ENCODE results near the gene SIPA1L3.
"Not testable (repeated sequence)": the region's sequence is repeated elsewhere in the genome, so short reads cannot be mapped to it uniquely, and the experiment has no call there.

SIPA1L3 gene

DNA sequence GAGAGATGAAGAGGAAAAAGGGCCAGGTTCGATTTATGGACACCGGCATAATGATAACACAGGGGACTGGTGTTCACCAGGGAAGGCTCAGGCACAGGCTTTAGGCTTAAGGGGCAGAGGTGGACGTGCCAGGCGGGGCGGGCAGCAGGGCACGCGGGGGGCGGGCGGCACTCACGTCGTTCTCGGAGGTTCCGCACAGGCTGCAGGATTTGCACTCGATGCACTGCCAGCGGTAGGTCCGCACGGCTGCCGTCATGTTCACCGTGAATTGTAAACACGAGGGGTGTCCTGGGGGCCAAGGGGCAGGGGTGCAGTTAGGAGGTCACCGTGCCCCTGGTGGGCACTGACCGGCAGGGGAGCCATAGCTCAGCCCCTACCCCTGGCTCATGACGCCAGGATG lies 306.5 kb downstream of the SIPA1L3 start:
- DNase-seq (ENCODE audit: low spot score) = no peak

DNA sequence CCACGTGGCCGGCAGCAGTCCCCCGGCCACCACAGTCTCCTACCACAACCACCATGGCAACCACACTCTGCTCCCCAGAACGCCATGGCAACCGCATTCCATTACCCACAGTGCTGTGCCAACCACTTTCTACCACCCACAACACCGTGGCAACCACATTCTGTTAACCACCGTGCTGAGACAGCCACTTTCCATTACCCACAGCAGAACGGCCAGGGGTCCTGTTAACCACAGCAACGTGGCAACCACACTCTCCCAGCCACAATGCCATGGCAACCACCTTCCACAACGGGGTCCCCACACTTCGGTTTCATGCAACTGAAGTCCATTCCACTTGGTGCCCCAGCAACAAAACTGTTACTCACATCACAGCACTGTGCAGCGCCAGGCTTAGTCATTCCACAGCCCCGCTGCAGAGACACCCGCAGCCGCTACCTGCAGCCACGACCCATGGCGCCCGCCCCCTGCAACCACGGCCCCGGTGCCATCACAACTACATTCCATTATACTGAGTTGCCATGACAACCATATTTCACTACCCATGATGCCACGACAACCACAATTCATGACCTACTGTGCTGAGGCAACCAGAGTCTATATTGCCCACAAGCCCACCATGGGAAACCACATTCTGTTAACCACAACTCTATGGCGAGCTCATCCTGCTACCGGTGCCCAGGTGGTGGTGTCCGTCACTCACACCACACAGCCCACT lies 307.1 kb downstream of the SIPA1L3 start:
- no peak for DNase-seq (ENCODE audit: low spot score)

DNA sequence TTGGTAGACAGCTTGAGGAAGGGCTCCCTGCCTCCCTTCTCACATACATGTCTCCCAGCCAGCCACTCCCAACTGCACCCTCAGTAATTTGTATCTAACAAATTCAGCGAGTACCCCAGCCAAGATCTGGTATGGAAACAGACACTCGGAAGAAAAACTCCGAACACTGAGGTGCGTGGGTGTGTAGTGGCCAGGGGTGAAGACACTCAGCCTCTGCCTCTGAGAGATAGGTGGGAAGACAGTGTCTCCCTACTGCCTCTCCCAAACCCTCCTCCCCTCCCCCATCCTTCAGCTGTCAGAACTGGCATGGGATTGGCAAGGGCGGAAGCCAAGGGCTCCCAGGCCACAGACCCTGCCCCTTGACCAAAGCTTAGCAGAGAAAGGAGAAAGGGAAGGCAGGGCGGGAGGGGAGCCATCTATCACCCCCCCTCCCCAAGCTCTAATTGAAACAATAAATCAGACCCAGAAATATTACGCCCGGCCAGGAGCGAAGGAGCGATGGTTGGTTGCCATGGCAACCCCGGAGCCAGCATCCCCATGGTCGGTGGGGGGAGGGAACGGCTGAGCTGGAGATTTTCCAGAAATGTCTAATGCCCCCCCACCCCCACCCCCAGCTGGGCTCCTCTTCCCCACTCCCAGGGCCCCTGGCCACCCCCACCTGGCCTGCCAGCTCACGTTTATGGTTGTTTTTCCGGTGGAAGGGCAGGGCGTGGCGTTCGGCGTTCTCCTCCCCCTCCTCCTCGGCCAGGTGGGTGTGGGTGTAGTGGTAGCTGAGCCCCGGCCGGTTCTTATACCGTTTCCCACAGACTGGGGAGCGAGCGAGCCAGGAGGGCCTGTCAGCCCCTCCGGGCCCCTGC lies 310.0 kb downstream of the SIPA1L3 start:
- DNase-seq (ENCODE audit: low spot score) = no peak

DNA sequence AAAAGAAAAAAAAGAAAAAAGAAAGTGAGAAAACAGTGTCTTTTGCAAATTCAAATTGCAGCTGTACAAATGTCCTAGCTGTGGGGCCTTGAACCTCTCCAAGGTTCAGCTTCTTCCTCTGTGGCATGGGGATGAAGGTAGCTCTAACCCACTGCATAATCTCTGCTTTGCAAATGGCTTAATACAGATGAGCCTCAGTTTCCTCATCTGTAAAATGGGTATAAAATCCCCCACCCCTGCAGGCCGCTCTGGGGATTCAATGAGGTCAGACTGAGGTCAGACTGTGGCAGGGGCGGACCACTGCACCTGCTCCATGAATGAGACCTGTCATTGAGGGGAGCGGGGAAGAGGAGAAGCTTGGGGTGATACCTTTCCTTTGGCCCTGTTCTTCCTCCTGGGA lies 311.2 kb downstream of the SIPA1L3 start:
- DNase-seq (ENCODE audit: low spot score) = no peak

DNA sequence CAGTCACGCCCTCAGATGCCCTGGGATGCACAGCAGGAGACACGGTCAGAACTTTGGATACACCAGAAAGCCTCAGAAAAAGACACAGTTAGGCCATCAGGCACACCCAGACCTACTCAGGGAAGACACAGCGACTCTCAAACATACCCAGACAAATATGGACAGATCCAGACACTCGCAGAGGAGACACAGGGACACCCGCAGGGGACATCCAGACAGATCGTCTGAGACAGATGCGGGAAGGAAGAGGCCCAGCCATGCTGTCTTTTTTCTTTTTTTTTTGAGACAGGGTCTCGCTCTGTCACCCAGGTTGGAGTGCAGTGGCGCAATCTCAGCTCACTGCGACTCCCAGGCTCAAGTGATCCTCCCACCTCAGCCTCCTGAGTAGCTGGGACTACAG lies 312.2 kb downstream of the SIPA1L3 start:
- no peak for DNase-seq (ENCODE audit: low spot score)

DNA sequence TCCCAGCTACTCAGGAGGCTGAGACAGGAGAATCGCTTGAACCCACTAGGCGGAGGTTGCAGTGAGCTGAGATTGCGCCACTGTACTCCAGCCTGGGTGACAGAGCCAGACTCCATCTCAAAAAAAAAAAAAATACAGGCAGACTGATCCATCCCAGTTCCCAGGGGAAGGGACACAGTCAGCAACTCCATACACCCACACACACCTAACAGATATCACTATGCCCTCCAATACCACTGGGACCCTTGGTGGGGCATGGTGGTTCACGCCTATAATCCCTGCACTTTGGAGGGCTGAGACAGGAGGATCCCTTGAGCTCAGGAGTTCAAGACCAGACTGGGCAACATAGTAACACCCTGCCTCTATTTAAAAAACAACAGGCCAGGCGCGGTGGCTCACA lies 314.4 kb downstream of the SIPA1L3 start:
- no peak for DNase-seq (ENCODE audit: low spot score)

DNA sequence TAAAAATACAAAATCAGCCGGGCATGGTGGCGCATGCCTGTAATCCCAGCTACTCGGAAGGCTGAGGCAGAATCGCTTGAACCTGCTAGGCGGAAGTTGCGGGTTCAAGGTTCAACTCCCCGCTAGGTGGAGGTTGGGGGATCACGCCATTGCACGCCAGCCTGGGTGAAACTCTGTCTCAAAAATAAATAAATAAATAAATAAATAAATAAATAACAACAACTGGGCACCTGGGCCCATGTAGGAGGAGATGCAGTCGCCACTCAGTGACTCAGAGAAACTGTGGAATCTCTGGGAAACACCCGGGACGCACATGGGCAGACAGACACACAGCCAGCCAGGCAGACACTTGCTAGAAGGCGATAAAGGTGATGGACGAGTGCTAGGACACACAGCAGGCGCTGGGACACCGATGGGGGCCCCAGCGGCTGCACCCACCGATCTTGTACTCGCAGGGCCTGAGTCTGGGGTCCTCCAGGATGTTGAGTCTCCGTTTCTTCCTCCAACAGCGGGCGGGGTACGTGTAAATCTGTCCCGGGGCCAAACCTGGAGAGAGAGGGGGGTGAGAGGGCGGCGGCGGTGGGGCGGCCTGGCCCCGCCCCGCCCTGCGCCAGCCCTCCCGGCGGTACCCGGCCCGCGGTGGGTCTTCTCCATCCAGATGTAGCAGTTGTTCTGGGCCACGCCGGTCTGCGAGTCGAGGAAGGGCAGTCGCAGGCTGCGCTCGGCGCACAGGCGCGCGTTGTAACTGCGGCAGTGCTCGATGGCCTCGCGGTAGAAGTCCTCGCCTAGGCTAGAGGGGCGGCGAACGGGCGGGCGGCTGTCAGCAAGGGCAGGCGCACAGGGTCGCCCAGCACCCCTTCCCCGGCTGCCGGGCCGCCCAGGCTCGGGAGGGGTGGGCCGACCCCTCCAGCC lies 315.2 kb downstream of the SIPA1L3 start:
- no peak for DNase-seq (ENCODE audit: low spot score)

DNA sequence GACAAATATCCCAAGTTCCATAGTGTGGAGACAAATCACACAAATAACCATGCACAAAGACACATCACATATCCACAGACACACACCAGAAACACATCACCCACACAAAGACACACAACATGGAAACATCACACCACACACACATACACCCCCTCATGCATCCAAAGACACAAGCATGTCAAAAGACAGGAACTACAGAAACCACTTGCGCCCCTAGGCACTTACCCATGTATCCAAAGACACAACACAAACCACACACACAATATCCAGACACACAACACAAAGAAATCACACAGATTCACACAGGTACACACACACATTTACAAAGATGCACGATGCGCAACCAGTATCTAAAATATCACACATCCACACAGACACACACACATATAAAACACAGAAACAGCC lies 316.1 kb downstream of the SIPA1L3 start:
- no peak for DNase-seq (ENCODE audit: low spot score)

DNA sequence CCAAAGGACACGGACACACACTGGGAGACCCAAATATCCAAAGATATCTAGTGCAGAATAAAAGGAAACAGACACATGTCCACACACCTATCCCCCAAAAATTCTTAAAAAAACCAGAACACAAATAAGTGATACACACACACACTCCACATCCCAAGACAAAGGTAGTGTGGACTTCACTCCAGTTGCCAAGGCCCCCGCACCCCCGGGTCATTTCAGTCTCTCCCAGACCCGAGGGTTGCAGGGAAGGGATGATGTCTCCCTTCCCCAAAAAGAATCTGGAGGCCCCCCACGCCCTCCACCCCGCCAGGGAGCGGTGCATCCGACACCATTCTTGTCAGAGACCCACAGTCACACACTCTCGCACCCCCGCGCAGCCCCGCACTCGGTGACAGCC lies 316.6 kb downstream of the SIPA1L3 start:
- no peak for DNase-seq (ENCODE audit: low spot score)

DNA sequence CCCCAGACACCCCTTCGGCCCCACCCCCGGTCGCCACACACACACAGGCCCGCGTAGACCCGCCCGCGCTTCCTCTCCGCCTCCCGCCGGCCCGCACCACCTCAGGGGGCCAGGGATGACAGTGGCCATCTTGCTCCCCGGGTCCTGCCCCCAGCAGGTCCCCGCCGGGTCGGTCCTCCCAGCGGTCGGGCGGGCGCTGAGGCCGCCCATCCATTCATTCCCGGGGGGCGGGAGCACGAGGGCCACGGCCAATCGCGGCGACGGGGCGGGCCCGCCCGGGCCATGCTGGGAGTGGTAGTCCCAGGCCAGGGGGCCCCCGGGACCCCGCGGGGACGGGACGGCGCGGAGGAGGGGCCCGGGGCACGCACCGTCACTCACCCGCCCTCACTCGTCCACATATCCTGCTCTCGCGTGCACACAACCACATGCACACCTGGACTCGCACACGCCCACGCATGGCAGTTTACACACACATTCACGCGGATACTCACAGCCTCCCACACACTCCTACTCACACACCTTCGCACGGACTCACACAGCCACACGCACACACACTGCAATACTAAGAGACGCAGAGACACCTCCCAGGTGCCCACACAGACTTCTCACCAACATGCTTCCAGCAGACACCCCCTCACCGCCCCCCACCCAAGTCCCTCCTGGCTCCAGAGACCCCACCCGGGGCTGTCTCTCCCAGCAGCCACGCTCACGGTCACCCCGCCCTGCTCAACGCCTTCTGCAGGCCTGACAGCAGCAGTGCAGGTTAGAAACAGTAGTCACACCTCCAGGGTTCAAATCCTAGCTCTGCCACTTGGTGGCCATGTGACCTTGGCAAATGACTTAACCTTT lies 317.2 kb downstream of the SIPA1L3 start, which contains the start of gene DPF1:
Gene DPF1 (minus strand): TSS at position 209 of the 849 bp plus-strand sequence. CDS start 80 bp downstream, at position 129.
- peak; percentile 93 for DNase-seq (ENCODE audit: low spot score)

DNA sequence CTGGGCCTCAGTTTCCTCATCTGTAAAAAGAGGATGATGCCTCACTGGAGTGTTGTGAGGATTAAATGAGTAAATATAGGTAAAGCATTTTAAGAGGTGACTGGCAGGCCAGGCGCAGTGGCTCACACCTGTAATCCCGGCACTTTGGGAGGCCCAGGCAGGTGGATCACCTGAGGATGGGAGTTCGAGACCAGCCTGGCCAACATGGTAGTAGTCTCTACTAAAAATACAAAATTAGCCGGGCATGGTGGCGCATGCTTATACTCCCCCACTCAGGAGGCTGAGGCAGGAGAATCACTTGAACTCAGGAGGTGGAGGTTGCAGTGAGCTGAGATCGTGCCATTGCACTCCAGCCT lies 317.8 kb downstream of the SIPA1L3 start:
- not testable (repeated sequence) for DNase-seq (ENCODE audit: low spot score)

DNA sequence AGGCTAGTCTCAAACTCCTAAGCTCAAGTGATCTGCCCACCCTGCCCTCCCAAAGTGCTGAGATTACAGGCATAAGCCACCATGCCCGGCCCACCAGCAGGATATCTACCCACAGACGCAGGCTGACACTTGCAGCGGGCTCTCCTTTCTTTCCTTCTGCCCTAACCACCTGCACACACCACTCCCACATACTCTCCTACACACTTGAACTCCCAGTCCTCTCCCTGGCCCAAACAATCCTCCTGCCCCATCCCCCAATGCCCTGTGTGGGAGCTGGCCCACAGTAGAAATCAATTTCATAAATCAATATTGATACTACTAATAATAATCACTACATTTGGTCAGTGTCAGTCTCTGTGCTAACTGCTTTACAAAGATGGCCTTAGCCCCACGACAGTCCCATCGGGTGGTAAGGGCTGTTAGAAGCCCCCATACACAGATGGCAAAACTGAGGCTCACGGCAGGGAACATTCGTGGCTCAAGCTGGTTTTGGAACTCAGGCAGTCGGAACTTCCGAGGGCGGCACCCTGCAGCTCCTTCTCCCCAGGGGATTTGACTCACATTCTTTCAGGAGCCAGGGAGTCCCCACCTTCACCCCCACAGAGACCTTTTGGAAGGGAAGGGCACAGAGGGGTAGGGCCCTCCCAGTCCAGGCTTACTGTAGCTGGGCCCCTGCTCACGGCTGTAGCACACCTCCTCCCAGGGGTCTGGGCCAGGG lies 320.4 kb downstream of the SIPA1L3 start:
- DNase-seq (ENCODE audit: low spot score) = no peak

DNA sequence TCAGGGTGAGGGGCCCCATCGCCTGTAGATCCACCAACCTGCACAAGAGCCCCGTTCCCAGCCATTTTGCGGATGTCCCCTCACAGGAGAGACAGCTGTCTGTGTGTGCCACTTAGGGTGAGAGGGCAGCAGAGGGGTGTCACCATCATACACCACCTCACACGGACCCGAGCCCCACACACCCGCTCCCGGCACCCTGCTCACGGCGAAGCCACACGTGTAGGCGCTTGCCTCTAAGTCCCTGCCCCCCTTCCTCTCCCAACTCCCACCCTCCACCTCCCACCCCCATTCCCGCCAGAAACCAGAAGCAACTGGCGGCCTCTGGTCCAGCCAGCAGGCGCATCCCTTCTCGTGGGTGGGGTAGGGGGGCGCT lies 321.0 kb downstream of the SIPA1L3 start:
- no peak for DNase-seq (ENCODE audit: low spot score)

DNA sequence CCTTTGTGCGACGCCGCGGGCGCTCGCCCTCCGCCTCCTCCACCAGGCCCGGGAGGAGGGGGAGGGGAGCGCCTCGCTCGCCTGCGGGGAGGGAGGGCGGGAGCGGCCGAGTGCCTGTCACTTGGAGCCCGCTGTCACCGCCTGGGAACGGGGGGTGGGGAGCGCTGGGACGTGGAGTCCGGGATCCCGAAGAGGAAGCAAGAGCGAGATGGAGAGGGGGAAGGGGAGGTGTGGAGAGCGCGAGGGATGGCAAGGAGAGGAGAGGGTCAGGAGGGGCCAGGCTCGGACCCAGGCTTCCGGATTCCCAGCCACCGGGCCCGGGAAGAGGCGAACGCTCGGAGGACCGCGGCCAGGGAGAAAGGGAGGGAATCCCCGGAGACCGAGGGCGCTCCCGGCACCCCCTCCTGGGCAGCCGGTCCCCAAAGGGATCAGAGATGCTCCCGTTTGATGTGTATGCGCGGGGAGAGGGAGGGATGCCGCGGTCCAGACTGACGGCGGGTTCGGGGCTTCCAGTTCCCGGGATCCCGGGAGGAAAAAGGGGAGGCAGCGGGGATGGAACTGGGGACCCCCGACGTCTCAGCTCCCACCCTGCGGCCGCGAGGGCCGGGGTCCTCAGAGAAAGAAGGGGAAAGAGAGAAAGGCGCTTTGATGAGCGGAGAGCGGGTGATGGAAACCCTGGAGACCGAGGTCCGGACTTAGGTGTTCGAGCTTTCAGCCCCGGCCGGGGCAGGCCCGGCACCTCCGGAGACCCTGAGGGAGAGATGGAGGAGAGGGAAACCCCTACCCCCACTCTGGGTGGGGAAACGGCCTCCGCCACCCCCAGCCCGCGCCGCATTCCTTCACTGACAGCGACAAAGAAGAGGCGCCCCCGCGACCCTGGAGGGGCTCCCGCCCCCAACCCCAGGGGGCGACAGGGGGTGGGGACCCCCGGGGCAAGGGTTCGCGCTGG lies 321.8 kb downstream of the SIPA1L3 start:
- peak; percentile 80 for DNase-seq (ENCODE audit: low spot score)

DNA sequence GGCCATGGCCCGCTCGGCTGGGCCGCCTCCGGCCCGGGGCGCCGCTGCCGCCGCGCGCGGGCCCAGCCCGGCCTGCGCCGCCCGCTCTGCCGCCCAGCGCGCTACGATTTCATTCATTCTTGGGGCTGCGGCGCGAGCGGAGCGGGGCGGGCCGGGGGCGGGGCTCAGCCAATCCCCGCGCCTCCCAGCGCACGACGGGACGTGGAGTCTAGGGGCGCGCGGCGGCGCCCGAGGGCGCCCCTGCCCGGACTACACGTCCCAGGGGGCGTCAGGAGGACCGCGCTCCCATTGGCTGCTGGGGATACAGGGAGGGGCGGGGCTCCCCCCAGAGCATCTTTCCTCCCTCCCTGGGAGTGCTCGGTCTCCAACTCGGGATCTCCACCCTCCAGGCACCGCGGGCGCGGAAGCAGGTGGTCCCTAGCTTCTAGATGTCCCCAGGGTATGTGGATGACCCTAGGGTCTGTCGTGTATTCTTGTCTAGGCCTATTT lies 322.6 kb downstream of the SIPA1L3 start:
- DNase-seq (ENCODE audit: low spot score) = peak; percentile 87

DNA sequence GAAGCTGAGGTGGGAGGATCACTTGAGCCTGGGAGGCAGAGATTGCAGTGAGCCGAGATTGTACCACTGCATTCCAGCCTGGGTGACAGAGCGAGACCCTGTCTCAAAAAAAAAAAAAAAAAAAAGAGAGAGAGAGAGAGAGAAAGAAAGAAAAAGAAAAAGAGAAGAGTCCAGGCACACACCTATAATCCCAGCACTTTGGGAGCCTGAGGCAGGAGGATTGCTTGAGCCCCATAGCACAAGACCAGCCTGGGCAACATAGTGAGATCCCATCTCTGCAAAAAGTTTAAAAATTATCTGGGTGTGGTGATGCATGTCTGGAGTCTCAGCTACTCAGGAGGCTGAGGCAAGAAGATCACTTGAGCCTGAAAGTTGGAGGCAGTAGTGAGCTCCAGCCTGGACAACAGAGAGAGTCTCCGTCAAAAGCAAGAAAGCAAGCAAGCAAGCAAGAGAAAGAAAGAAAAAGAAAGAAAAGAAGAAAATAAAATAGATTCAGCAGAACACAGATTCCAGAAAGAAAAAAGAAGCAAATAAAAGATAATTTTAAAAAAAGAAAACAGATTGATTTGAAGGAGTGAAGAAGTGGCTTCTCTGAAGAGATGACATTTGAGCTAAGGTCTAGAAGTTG lies 323.6 kb downstream of the SIPA1L3 start:
- not testable (repeated sequence) for DNase-seq (ENCODE audit: low spot score)

DNA sequence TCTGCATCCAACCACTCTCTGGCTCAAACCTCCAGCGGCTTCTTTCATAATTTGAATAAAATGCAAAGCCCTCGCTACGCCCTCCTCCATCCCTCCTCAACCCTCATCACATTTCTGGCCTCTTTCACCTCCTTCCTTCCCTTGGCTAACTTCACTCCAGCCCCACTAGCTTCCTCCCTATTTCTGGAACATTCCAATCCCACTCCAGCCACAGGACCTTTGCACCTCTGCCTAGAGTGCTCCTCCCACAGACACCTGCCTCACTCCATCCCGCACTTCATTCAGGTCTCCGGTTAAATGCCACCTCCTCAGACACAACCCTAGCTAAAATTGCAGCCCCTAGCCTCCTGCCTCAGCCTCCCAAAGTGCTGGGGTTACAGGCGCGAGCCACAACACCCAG lies 324.9 kb downstream of the SIPA1L3 start:
- no peak for DNase-seq (ENCODE audit: low spot score)

DNA sequence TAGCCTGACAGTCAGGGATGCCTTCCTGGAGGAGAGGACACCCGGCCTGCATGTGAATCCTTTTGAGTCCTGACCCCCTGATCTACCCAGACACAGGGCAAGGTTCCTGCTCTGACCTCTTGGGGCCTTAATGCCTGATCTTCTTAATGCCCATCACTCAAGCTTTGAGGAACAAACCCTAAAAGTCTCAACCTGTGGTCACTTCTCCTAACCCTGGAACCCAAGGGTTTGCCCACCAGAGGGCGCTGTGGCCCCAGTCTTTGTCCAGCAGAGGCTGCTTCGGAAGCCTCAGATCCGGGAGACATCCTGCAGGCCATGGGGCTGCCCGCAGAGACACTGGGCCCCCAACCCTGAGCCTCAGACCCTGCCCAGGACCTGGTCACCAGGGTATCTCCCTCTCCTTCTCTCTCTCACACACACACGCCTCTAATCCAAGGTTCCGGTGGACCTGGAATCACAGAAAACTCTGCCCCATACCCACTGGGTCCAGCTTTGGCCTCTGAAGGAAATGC lies 326.8 kb downstream of the SIPA1L3 start:
- DNase-seq (ENCODE audit: low spot score) = peak; percentile 90

DNA sequence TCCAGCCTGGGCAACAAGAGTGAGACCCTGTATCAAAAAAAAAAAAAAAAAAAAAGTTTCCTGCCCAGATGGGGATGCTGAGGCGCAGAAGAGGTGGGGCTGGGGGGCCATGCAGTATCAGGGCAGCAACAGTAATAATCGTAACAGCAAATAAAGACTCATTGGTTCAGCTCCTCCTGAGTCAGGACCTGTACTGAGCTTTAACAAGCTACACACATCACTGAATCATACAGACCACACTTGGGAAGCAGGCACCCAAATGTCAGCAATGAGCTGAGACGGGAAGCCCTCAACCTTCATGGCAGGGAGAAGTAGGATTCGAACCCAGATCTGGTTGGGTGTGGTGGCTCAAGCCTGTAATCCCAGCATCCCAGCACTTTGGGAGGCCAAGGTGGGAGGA lies 327.6 kb downstream of the SIPA1L3 start:
- DNase-seq (ENCODE audit: low spot score) = no peak

All from ecto neural progenitor cell (in vitro differentiated cells).